GM12878 (cell line): ENCODE data around the gene UGGT1. TPM values are rescaled to one million over a fixed set of nuclear protein-coding genes. Genes with fewer than 3 reads are reported as not detected.

Source experiments
- ATAC-seq: fragments of 200-7000 bp; cut with Tn5 transposase; 3 replicates; pipeline ENCODE4 v1.9.1; 2020; ENCODE audit warnings: mild to moderate bottlenecking, moderate library complexity
- BruUV-seq: library from RNA; stranded (reverse); fragments of 400-500 nt; replicated peaks from 2 replicates; lab custom pipeline; 2021; lab: Mats Ljungman, UMichigan
- CTCF ChIA-PET: fragments of 300-600 bp; sonication (Branson Sonifier 250); formaldehyde crosslinking; extraction: SDS; loops from one replicate; lab custom pipeline; 2021; ENCODE audit warnings: inconsistent platforms; lab: Yijun Ruan, JAX
- POLR2A ChIA-PET: fragments of 350-600 bp; formaldehyde crosslinking; extraction: SDS; loops from one replicate; lab custom pipeline; 2021; ENCODE audit warnings: inconsistent platforms; lab: Charles Lee
- RAD21 ChIA-PET: fragments of 300-600 bp; sonication (Branson Sonifier 250); formaldehyde crosslinking; loops from one replicate; lab custom pipeline; 2023; ENCODE audit warnings: antibody characterized with exemption; ENCODE audit not compliant: unreplicated experiment; lab: Charles Lee
- SMC1A ChIA-PET: fragments of 300-600 bp; sonication (Branson Sonifier 250); formaldehyde crosslinking; loops from one replicate; lab custom pipeline; 2023; ENCODE audit not compliant: unreplicated experiment, uncharacterized antibody; lab: Charles Lee
- DNase-seq: peaks from one replicate; pipeline ENCODE4 v3.0.0-alpha.2; 2011; ENCODE audit warnings: low read depth, low spot score
- FAIRE-seq: peaks from 3 replicates; lab custom pipeline; 2011; peaks lifted over from hg19 to GRCh38; lab: Jason Lieb, UNC
- H2AFZ ChIP-seq: 2 replicates; pipeline ENCODE4 v1.6.0; 2011; ENCODE audit warnings: low read depth, low read length, control low read depth; ENCODE audit not compliant: control insufficient read depth
- H3K27ac ChIP-seq: 2 replicates; pipeline ENCODE4 v1.5.1; 2011; ENCODE audit warnings: control low read depth; ENCODE audit not compliant: control insufficient read depth, insufficient read depth
- H3K27me3 ChIP-seq, 2 experiments: replicated peaks in 1 of 2; 2 replicates each; pipeline versions ENCODE4 v1.6.0 to v1.6.1; 2011; ENCODE audit warnings: low read length in 1 of 2; ENCODE audit not compliant: control insufficient read depth in 2 of 2, insufficient read depth in 2 of 2
- H3K36me3 ChIP-seq, 2 experiments: 2 replicates each; pipeline ENCODE4 v1.5.1; 2011; ENCODE audit warnings: low read length in 1 of 2; ENCODE audit not compliant: control insufficient read depth in 2 of 2, insufficient read depth in 2 of 2
- H3K4me1 ChIP-seq: 2 replicates; pipeline ENCODE4 v1.6.1; 2011; ENCODE audit warnings: mild to moderate bottlenecking, low read length, moderate library complexity, mixed read lengths; ENCODE audit not compliant: control insufficient read depth, insufficient read depth
- H3K4me2 ChIP-seq: 2 replicates; pipeline ENCODE4 v1.6.0; 2011; ENCODE audit warnings: control low read depth; ENCODE audit not compliant: control insufficient read depth, insufficient read depth
- H3K4me3 ChIP-seq: fragments of 200-600 bp; sonication (generic); 2 replicates; pipeline ENCODE4 v1.5.1; 2016
- H3K79me2 ChIP-seq: 2 replicates; pipeline ENCODE4 v1.6.0; 2011; ENCODE audit warnings: low read length; ENCODE audit not compliant: control insufficient read depth, insufficient read depth
- H3K9ac ChIP-seq: 2 replicates; pipeline ENCODE4 v1.8.0; 2011; ENCODE audit warnings: low read length, control low read depth, mixed read lengths; ENCODE audit not compliant: control insufficient read depth, insufficient read depth
- H3K9me3 ChIP-seq: replicated peaks from 3 replicates; pipeline ENCODE4 v1.5.1; 2011; ENCODE audit warnings: mild to moderate bottlenecking, low read length; ENCODE audit not compliant: control insufficient read depth, insufficient read depth
- H4K20me1 ChIP-seq: 2 replicates; pipeline ENCODE4 v1.6.0; 2011; ENCODE audit not compliant: control insufficient read depth, insufficient read depth
- ESRRA ChIP-seq: IDR thresholded peaks from 2 replicates; pipeline ENCODE4 v1.6.1; 2012; ENCODE audit warnings: mild to moderate bottlenecking, low read length, improper control_type of control experiment
- HDAC2 ChIP-seq: fragments of 200-600 bp; sonication (generic); IDR thresholded peaks from 2 replicates; pipeline ENCODE4 v1.6.1; 2017
- IRF4 ChIP-seq: IDR thresholded peaks from 2 replicates; pipeline ENCODE4 v1.6.1; 2011; ENCODE audit warnings: low read depth, low read length
- LARP7 ChIP-seq: fragments of 450-650 bp; IDR thresholded peaks from 2 replicates; pipeline ENCODE4 v1.6.1; 2017; ENCODE audit warnings: mild to moderate bottlenecking
- MXI1 ChIP-seq: fragments of 150-350 bp; IDR thresholded peaks from 2 replicates; pipeline ENCODE4 v1.6.1; 2011; ENCODE audit warnings: low read depth, mild to moderate bottlenecking, inconsistent platforms, low read length, improper control_type of control experiment
- MYB ChIP-seq: fragments of 150-350 bp; IDR thresholded peaks from 2 replicates; pipeline ENCODE4 v1.6.1; 2014; ENCODE audit warnings: mild to moderate bottlenecking, low read depth, low read length, borderline replicate concordance
- ZZZ3 ChIP-seq: IDR thresholded peaks from 2 replicates; pipeline ENCODE4 v1.6.1; 2011; ENCODE audit warnings: low read depth; ENCODE audit not compliant: control insufficient read depth, insufficient read length
- WGBS: methylation state at CpG from one replicate; pipeline ENCODE4 v1.1.6; 2016; ENCODE audit warnings: low lambda C conversion rate; ENCODE audit not compliant: insufficient replicate concordance, insufficient coverage; ENCODE audit errors: missing lambda C conversion rate; 5-methylcytosine and 5-hydroxymethylcytosine counted together
- in situ Hi-C: fragments of 300-500 bp; cut with MboI; formaldehyde crosslinking; loops from 9 replicates; pipeline ENCODE4 v1.14.3; 2018; ENCODE audit warnings: mixed read lengths
- intact Hi-C: fragments of 100-400 bp; cut with micrococcal nuclease; formaldehyde crosslinking; loops from one replicate; pipeline ENCODE4 v1.14.2; 2022; ENCODE audit not compliant: unreplicated experiment
- polyA plus RNA-seq, 11 experiments: library from polyadenylated mRNA; depleted of rRNA in 4 of 11; unstranded in 6 of 11; stranded (reverse) in 5 of 11; fragments of >200 nt; fragmentation: Nextera tagmentation in 4 of 11; fragmentation: Illumina TruSeq in 1 of 11; extraction: Ambion mirVana in 4 of 11; extraction: Trizol in 1 of 11; gene quantifications; 1 replicate in 1 of 11; 2 replicates in 10 of 11; pipeline versions ENCODE4 v1.2.1 to v1.2.3, GENCODE V29; 2011 to 2016; ENCODE audit warnings: inconsistent platforms in 2 of 11, missing spikeins in 2 of 11, low read depth in 1 of 11
- total RNA-seq, 4 experiments: library from RNA; depleted of rRNA in 3 of 4; stranded (reverse); fragments of >200 nt in 3 of 4; fragmentation: Illumina TruSeq in 1 of 4; extraction: Trizol in 1 of 4; gene quantifications; 2 replicates each; pipeline versions ENCODE4 v1.2.1 to v1.2.3, GENCODE V29; 2013 to 2021
- TF ChIP-seq, protein P1 (sequence below): IDR thresholded peaks from 2 replicates; pipeline ENCODE4 v1.6.1; 2011; ENCODE audit warnings: mild to moderate bottlenecking, low read depth, low read length, moderate library complexity; ENCODE audit not compliant: insufficient replicate concordance
- TF ChIP-seq, protein P2 (sequence below): IDR thresholded peaks from 2 replicates; pipeline ENCODE4 v1.6.1; 2012; ENCODE audit warnings: low read depth, low read length, improper control_type of control experiment
- TF ChIP-seq, protein P3 (sequence below): fragments of 450-650 bp; IDR thresholded peaks from 2 replicates; pipeline ENCODE4 v1.6.1; 2016; ENCODE audit warnings: mild to moderate bottlenecking

Gene UGGT1
- total and polyA plus RNA-seq, 10 of the 15 experiments (the other 5 are each of a cell fraction or from before 2014, with no cell fraction given), result 4.1 to 49.8 (median 28.5) TPM

DNA sequence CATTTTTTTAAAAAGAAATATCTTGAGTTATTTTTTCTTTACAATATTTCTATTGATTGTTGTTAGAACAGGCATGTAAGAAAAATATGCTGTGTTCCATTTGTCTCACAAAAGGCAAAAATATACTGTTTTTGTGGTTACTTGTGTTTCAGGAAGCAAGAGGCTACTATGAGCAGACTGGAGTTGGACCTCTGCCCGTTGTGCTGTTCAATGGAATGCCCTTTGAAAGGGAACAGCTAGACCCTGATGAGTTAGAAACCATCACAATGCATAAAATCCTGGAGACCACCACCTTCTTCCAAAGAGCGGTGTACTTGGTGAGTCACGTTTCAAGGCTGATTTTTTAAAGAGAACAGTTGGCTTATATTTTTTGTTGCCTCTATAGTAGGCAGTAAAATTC lies 54.7 kb downstream of the UGGT1 start:
- ChIA-PET RAD21 (no interaction called here), POLR2A (no interaction called here), CTCF (no interaction called here), SMC1A (no interaction called here)
- intact Hi-C loops, result no loop called here
- Histone ChIP-seq H3K36me3 (peaks cover 7 to 16% of the 10 kb centered on the region in 2 experiments), H3K9me3 (no peaks in the 10 kb centered on the region), H3K27me3 (no peaks in the 10 kb centered on the region), H3K4me3 (no peak overlapping the region), H3K27ac (no peak overlapping the region), H3K4me1 (no peaks in the 10 kb centered on the region), H2AFZ (no peak overlapping the region), H3K79me2 (no peaks in the 10 kb centered on the region), H3K9ac (no peak overlapping the region), H4K20me1 (no peaks in the 10 kb centered on the region; the same call in 1 of the 2 replicates), H3K4me2 (no peak overlapping the region)
- DNase-seq, result no peak
- no peak for FAIRE-seq
- TF ChIP-seq MXI1 (no peak), HDAC2 (no peak), ZZZ3 (no peak), IRF4 (no peak), ESRRA (no peak), LARP7 (no peak), MYB (no peak)
- TF ChIP-seq, protein P1, sequence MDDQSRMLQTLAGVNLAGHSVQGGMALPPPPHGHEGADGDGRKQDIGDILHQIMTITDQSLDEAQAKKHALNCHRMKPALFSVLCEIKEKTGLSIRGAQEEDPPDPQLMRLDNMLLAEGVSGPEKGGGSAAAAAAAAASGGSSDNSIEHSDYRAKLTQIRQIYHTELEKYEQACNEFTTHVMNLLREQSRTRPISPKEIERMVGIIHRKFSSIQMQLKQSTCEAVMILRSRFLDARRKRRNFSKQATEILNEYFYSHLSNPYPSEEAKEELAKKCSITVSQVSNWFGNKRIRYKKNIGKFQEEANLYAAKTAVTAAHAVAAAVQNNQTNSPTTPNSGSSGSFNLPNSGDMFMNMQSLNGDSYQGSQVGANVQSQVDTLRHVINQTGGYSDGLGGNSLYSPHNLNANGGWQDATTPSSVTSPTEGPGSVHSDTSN, result no peak
- TF ChIP-seq, protein P2, sequence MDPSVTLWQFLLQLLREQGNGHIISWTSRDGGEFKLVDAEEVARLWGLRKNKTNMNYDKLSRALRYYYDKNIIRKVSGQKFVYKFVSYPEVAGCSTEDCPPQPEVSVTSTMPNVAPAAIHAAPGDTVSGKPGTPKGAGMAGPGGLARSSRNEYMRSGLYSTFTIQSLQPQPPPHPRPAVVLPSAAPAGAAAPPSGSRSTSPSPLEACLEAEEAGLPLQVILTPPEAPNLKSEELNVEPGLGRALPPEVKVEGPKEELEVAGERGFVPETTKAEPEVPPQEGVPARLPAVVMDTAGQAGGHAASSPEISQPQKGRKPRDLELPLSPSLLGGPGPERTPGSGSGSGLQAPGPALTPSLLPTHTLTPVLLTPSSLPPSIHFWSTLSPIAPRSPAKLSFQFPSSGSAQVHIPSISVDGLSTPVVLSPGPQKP, result no peak
- TF ChIP-seq, protein P3, sequence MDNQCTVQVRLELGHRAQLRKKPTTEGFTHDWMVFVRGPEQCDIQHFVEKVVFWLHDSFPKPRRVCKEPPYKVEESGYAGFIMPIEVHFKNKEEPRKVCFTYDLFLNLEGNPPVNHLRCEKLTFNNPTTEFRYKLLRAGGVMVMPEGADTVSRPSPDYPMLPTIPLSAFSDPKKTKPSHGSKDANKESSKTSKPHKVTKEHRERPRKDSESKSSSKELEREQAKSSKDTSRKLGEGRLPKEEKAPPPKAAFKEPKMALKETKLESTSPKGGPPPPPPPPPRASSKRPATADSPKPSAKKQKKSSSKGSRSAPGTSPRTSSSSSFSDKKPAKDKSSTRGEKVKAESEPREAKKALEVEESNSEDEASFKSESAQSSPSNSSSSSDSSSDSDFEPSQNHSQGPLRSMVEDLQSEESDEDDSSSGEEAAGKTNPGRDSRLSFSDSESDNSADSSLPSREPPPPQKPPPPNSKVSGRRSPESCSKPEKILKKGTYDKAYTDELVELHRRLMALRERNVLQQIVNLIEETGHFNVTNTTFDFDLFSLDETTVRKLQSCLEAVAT, result no peak
- ATAC-seq, result no peak
- BruUV-seq, result no TSS peak
- WGBS, result 51% methylated on average over 3 of the region's 3 CpGs
- in situ Hi-C loops, result no loop called here
